ENCODE results near the gene TRIM32. TPM values are rescaled to one million over a fixed set of nuclear protein-coding genes. Genes with fewer than 3 reads are reported as not detected.

Gene TRIM32
- total RNA-seq, 4 donors from 2014 or later, result 10.8 to 12.8 (median 12.0) TPM

DNA sequence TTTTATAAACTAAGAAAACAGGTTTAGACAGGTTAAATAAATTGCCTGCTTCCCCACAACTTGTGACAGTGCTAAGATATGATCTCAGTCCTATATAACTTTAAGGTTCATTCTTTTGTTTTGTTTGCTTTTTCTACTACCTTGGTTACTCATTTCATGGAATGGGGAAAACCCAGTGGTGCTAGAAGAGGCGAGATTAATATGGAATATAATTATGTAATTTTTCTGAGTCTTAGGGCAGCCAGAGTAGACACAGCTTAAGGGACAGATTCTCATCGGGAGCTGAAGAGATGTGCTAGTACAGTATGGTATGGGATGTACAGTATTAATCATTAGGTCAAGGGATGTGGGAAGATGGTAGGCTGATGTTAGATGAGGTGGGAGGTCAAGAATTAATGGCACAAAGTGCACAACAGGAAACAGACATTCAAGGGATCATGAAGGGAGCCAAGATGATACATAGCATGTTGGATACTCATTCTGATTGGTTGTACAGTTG, 6.2 kb downstream of the TRIM32 start:
- no peak for DNase-seq (ENCODE audit: low spot score in 2 of 2)
- no peak overlapping the region for H3K27ac ChIP-seq
- peaks cover 7% of the 10 kb centered on the region for H3K36me3 ChIP-seq
- H3K27me3 ChIP-seq, result no peaks in the 10 kb centered on the region
- TF ChIP-seq, protein P1, sequence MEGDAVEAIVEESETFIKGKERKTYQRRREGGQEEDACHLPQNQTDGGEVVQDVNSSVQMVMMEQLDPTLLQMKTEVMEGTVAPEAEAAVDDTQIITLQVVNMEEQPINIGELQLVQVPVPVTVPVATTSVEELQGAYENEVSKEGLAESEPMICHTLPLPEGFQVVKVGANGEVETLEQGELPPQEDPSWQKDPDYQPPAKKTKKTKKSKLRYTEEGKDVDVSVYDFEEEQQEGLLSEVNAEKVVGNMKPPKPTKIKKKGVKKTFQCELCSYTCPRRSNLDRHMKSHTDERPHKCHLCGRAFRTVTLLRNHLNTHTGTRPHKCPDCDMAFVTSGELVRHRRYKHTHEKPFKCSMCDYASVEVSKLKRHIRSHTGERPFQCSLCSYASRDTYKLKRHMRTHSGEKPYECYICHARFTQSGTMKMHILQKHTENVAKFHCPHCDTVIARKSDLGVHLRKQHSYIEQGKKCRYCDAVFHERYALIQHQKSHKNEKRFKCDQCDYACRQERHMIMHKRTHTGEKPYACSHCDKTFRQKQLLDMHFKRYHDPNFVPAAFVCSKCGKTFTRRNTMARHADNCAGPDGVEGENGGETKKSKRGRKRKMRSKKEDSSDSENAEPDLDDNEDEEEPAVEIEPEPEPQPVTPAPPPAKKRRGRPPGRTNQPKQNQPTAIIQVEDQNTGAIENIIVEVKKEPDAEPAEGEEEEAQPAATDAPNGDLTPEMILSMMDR (IDR thresholded peaks at IDR 0.05), result no peak
- TF ChIP-seq EP300 (IDR thresholded peaks at IDR 0.05) (no peak), POLR2AphosphoS5 (IDR thresholded peaks at IDR 0.05) (no peak), POLR2A (IDR thresholded peaks at IDR 0.05) (no peak)
- H3K4me3 ChIP-seq, result no peak overlapping the region
- 27% methylated on average over 2 of the region's 2 CpGs for WGBS
- no peaks in the 10 kb centered on the region for H3K9me3 ChIP-seq
- peaks cover 28% of the 10 kb centered on the region for H3K4me1 ChIP-seq

DNA sequence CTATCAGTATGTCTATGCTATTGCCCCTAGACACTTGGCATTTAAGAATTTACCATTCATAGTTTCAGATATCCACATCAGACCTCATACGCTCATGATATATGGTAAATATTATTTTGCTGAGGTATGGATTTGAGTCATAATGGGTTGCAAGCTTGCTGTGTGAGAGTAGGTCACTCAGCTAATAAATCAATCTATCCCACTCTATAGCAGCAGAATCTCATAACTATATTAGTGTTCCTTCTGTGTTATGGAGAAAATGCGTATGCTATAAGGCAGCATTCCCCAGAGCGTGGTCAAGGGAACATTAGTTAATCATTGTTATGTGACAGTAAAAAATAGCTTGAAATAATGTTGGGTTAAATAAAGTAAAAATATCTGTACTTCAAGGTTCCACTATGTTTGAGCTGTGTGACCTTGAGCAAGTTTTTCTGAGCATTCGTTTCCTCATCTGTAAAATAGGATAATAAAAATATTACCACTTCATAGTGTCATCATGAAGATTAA, 7.7 kb downstream of the TRIM32 start:
- Histone ChIP-seq H3K27ac (no peak overlapping the region), H3K27me3 (no peaks in the 10 kb centered on the region), H3K9me3 (no peaks in the 10 kb centered on the region), H3K36me3 (peaks cover 23% of the 10 kb centered on the region), H3K4me3 (no peak overlapping the region), H3K4me1 (peaks cover 20% of the 10 kb centered on the region)
- no peak for DNase-seq (ENCODE audit: low spot score in 2 of 2)
- WGBS, result 95% methylated on average over 4 of the region's 4 CpGs
- TF ChIP-seq, protein P1 (IDR thresholded peaks at IDR 0.05), result no peak
- no peak for TF ChIP-seq POLR2AphosphoS5 (IDR thresholded peaks at IDR 0.05)
- no peak for TF ChIP-seq POLR2A (IDR thresholded peaks at IDR 0.05)
- TF ChIP-seq EP300 (IDR thresholded peaks at IDR 0.05), result no peak

DNA sequence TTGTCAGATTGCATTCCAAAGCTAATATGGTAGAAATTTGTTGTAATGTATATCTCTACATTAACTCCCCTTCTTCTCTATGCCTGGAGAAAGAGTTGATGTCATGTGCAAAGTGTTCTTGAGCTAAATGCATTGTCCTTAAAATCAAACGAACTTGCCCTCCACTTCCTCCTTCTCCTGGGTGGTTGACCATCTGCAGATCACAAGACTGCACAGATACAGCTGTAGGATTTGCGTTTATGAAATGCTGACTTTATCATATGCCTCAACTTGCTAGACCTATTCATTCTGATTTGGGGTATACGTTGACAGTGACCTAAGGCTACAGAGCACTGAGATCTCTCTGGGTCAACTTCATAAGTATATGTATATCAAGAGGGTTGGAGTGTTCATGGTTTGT, 8.3 kb downstream of the TRIM32 start:
- TF ChIP-seq POLR2AphosphoS5 (IDR thresholded peaks at IDR 0.05) (no peak), POLR2A (IDR thresholded peaks at IDR 0.05) (no peak), EP300 (IDR thresholded peaks at IDR 0.05) (no peak)
- TF ChIP-seq, protein P1 (IDR thresholded peaks at IDR 0.05), result no peak
- DNase-seq (ENCODE audit: low spot score in 2 of 2), result no peak
- H3K4me3 ChIP-seq, result no peak overlapping the region
- WGBS, result 52% methylated on average over 3 of the region's 3 CpGs
- H3K27ac ChIP-seq, result no peak overlapping the region
- H3K36me3 ChIP-seq, result peaks cover 29% of the 10 kb centered on the region
- H3K4me1 ChIP-seq, result peaks cover 19% of the 10 kb centered on the region
- no peaks in the 10 kb centered on the region for H3K27me3 ChIP-seq
- no peaks in the 10 kb centered on the region for H3K9me3 ChIP-seq

DNA sequence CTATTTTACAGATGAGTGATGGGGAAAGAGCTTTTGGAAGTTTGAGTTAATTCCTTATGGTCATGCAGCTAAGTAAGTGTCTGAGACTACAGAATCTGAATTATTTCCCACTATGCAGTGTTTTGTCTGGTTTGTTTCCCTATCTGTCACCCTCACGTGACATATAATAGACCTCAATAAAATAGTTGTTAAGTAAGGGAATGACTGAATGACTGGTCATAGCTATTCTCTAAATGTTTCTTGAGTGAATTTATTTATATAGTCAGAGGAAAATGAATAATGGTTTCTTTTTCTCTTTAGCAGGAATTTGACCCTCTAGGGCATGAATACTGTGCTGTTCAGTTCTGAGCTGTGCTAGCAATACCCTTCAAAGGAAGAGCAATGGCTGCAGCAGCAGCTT, 10.3 kb downstream of the TRIM32 start:
- H3K4me3 ChIP-seq, result no peak overlapping the region
- 79% methylated on average over 1 of the region's 1 CpG for WGBS
- no peak for TF ChIP-seq EP300 (IDR thresholded peaks at IDR 0.05)
- no peak for TF ChIP-seq POLR2AphosphoS5 (IDR thresholded peaks at IDR 0.05)
- TF ChIP-seq POLR2A (IDR thresholded peaks at IDR 0.05), result no peak
- TF ChIP-seq, protein P1 (IDR thresholded peaks at IDR 0.05), result no peak
- no peak overlapping the region for H3K27ac ChIP-seq
- H3K36me3 ChIP-seq, result peaks cover 29% of the 10 kb centered on the region
- peaks cover 32% of the 10 kb centered on the region for H3K4me1 ChIP-seq
- H3K9me3 ChIP-seq, result no peaks in the 10 kb centered on the region
- no peak for DNase-seq (ENCODE audit: low spot score in 2 of 2)
- no peaks in the 10 kb centered on the region for H3K27me3 ChIP-seq

DNA sequence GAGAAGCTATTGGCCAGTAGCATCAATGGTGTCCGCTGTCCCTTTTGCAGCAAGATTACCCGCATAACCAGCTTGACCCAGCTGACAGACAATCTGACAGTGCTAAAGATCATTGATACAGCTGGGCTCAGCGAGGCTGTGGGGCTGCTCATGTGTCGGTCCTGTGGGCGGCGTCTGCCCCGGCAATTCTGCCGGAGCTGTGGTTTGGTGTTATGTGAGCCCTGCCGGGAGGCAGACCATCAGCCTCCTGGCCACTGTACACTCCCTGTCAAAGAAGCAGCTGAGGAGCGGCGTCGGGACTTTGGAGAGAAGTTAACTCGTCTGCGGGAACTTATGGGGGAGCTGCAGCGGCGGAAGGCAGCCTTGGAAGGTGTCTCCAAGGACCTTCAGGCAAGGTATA, 10.8 kb downstream of the TRIM32 start:
- Histone ChIP-seq H3K27me3 (no peaks in the 10 kb centered on the region), H3K9me3 (no peaks in the 10 kb centered on the region), H3K4me1 (peaks cover 27% of the 10 kb centered on the region), H3K27ac (no peak overlapping the region), H3K4me3 (no peak overlapping the region), H3K36me3 (peaks cover 29% of the 10 kb centered on the region)
- no peak for DNase-seq (ENCODE audit: low spot score in 2 of 2)
- TF ChIP-seq, protein P1 (IDR thresholded peaks at IDR 0.05), result no peak
- WGBS, result 96% methylated on average over 16 of the region's 16 CpGs
